GM11168 (cell line): Measurements from ENCODE around the gene CCPG1.
"Not testable (repeated sequence)": the region's sequence is repeated elsewhere in the genome, so short reads cannot be mapped to it uniquely, and the experiment has no call there.

Experiments used
- in situ Hi-C: fragments of 300-500 bp; cut with MboI; formaldehyde crosslinking; loops from one replicate; pipeline ENCODE4 v1.12.0; 2022; ENCODE audit warnings: low sequenced_read_pairs; ENCODE audit not compliant: unreplicated experiment

Gene CCPG1, protein sequence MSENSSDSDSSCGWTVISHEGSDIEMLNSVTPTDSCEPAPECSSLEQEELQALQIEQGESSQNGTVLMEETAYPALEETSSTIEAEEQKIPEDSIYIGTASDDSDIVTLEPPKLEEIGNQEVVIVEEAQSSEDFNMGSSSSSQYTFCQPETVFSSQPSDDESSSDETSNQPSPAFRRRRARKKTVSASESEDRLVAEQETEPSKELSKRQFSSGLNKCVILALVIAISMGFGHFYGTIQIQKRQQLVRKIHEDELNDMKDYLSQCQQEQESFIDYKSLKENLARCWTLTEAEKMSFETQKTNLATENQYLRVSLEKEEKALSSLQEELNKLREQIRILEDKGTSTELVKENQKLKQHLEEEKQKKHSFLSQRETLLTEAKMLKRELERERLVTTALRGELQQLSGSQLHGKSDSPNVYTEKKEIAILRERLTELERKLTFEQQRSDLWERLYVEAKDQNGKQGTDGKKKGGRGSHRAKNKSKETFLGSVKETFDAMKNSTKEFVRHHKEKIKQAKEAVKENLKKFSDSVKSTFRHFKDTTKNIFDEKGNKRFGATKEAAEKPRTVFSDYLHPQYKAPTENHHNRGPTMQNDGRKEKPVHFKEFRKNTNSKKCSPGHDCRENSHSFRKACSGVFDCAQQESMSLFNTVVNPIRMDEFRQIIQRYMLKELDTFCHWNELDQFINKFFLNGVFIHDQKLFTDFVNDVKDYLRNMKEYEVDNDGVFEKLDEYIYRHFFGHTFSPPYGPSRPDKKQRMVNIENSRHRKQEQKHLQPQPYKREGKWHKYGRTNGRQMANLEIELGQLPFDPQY

GRCh38 chr15:55408012-55408928, at the start of gene CCPG1, which contains the start of gene PIERCE2:
Gene CCPG1, minus strand, starts transcription at chr15:55408359. Its CDS starts 18,935 bp downstream, at chr15:55389424.
Gene PIERCE2, plus strand, starts transcription at chr15:55408495. Its CDS starts 274 bp downstream, at chr15:55408769.
- in situ Hi-C loops, result no loop called here

GRCh38 chr15:55457401-55458022, 49.4 kb upstream of the CCPG1 start:
- in situ Hi-C loops, result no loop called here

DNA sequence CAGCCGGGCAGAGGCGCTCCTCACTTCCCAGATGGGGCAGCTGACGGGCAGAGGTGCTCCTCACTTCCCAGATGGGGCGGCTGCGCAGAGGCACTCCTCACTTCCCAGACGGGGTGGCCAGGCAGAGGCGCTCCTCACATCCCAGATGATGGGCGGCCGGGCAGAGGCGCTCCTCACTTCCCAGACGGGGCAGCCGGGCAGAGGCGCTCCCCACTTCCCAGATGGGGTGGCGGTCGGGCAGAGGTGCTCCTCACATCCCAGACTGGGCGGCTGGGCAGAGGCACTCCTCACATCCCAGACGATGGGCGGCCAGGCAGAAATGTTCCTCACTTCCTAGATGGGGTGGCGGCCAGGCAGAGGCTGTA, 38.9 kb upstream of the CCPG1 start:
- in situ Hi-C loops, result not testable (repeated sequence)

- in situ Hi-C loops, result not testable (repeated sequence)
Observed at GRCh38 chr15:55446379-55447029, 38.3 kb upstream of the CCPG1 start.

DNA sequence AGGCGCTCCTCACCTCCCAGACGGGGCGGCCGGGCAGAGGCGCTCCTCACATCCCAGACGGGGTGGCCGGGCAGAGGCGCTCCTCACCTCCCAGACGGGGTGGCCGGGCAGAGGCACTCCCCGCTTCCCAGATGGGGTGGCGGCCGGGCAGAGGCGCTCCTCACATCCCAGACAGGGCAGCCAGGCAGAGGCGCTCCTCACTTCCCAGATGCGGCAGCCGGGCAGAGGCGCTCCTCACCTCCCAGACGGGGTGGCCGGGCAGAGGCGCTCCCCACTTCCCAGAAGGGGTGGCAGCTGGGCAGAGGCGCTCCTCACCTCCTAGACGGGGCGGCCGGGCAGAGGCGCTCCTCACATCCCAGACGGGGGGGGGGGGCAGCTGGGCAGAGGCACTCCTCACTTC, 37.8 kb upstream of the CCPG1 start:
- in situ Hi-C loops, result not testable (repeated sequence)

DNA sequence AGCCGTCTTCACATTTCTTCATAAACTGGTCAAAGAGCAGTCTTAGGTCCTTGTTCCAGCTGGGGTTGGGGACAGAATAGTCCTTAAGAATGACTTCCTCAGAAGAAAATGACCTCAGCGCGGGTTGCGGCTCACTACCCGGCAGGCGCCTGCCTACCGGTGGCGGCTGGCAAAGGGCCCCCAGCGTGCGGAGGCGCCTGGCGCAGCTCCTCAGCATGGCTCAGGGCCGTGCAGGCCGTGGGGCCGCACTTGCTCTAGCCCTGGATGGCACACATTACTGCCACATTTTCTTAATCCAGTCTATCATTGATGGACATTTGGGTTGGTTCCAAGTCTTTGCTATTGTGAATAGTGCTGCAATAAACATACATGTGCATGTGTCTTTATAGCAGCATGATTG, 35.0 kb upstream of the CCPG1 start:
- in situ Hi-C loops, result not testable (repeated sequence)

GRCh38 chr15:55434989-55435825, 27.0 kb upstream of the CCPG1 start:
- in situ Hi-C loops, result loop anchor here (10.0 kb wide), 1 partner anchor 220 kb away; no protein-coding TSS in a partner anchor

DNA sequence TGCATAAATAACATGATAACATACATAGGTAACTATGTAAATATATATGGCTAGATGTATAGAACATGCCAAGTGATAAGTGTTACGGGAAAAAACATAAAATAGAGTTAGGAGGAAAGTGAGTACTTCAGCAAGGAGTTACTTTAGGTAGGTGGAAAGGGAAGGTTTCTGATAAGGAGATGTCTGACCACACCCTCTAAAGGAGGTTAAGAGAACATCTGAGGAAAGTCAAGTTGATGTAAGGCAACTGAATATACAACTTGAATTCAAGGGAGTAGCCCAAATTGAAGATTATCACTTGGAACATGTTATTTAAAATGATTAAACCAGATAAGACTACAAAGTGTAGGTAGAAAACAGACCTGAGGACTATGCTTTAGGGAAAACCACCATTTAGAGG, 13.9 kb upstream of the CCPG1 start:
- in situ Hi-C loops, result no loop called here

- in situ Hi-C loops, result no loop called here
Observed at GRCh38 chr15:55420171-55420866, 12.2 kb upstream of the CCPG1 start.

GRCh38 chr15:55417678-55418077, 9.5 kb upstream of the CCPG1 start:
- in situ Hi-C loops, result not testable (repeated sequence)

DNA sequence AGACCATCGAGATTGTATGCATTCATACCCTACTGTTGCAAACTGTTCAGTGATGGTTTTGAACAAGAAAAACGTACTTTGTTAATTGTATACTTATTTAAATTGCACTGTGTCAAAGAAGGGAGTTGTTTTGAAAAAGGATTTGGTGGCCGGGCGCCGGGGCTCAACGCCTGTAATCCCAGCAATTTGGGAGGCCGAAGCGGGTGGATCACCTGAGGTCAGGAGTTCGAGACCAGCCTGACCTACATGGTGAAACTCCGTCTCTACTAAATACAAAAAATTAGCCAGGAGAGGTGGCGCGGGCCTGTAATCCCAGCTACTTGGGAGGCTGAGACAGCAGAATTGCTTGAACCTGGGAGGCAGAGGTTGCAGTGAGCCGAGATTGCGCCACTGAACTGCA, 817 bp upstream of the CCPG1 start:
- in situ Hi-C loops, result not testable (repeated sequence)

DNA sequence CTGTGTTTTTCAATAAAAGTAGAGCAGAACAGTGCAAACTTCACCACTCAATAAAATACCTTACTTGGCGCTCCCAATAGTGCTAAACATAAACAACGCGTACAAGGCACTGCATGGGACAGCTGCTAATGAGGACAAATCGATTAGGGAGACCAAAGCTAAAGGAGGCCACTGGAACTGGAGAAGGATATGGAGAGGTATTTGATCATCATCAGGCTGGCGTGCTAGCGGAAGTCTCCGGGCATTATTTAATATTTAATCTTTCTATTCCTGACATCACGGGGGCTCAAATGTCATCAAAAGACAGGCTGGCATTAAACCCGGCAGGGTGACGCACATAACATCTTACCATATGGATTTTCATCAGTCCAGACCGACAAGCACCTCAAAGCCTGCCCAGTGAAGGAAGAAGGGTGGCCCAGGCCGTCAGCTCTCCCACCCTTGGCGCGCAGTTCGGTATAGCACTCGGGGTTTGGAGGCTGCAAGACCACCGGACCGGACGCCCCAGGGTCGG, 604 bp downstream of the CCPG1 start:
- in situ Hi-C loops, result no loop called here

GRCh38 chr15:55403531-55403930, 4.6 kb downstream of the CCPG1 start:
- in situ Hi-C loops, result no loop called here

GRCh38 chr15:55402707-55403106, 5.5 kb downstream of the CCPG1 start:
- in situ Hi-C loops, result no loop called here

DNA sequence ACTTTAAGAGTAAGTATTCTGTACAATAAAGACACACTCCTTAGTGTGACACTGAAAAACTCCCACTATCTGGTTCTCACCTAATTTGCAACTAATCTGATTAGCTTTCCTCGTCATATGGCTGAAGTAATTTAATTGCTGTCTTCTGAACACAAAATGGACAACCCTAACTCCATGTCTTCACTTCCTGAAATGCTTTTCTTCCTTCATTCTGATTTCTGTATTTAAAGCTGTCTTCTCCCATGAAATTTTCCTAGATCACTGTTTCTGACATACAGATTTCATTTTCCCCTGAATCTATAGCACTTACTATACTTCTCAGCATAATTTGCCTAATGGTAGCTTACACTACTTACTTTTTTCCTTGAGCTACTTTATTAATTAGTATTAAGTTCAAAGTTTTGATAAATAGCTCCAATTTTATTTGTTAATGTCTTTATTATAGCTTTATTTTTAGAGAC, 6.3 kb downstream of the CCPG1 start:
- in situ Hi-C loops, result no loop called here

DNA sequence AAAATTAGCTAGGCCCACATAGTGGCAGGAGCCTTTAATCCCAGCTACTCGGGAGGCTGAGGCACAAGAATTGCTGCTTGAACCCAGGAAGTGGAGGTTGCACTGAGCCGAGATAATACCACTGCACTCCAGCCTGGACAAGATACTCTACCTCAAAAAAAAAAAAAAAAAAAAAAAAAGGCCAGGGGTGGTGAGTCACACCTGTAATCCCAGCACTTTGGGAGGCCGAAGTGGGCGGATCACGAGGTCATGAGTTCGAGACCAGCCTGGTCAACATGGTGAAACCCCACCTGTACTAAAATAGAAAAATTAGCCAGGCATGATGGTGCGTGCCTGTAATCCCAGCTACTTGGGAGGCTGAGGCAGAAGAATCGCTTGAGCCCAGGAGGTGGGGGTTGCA, 8.1 kb downstream of the CCPG1 start:
- in situ Hi-C loops, result not testable (repeated sequence)

- in situ Hi-C loops, result no loop called here
Observed at GRCh38 chr15:55398243-55398642, 9.9 kb downstream of the CCPG1 start.

- in situ Hi-C loops, result no loop called here
Observed at GRCh38 chr15:55394694-55395093, 13.5 kb downstream of the CCPG1 start.
